Fibroblast of the aortic adventitia (primary cell): ENCODE measurements around the gene RMI2. TPM values are rescaled to one million over a fixed set of nuclear protein-coding genes. Genes with fewer than 3 reads are reported as not detected.

Experiments used
- DNase-seq: peaks from one replicate; pipeline ENCODE4 v3.0.0-alpha.2; 2010; ENCODE audit warnings: low read depth
- H3K4me3 ChIP-seq: 2 replicates; pipeline ENCODE4 v1.5.1; 2011; ENCODE audit warnings: low read depth, mild to moderate bottlenecking, control low read depth, low read length, moderate library complexity
- CTCF ChIP-seq: IDR thresholded peaks from 2 replicates; pipeline ENCODE4 v1.5.1; 2011; ENCODE audit warnings: mild to moderate bottlenecking, low read length, control low read depth, inconsistent platforms; ENCODE audit not compliant: insufficient read depth
- total RNA-seq: library from RNA; depleted of rRNA; stranded (reverse); fragments of >200 nt; gene quantifications from 2 replicates; pipeline ENCODE4 v1.2.3, GENCODE V29; 2012; ENCODE audit warnings: low replicate concordance

Gene RMI2
- total RNA-seq, 1 donor, result 24.4 TPM

- DNase-seq, result peak; percentile 47
- no peak overlapping the region for H3K4me3 ChIP-seq
- TF ChIP-seq CTCF, result no peak
Measured at GRCh38 chr16:11312718-11313492, 32.4 kb upstream of the RMI2 start.

GRCh38 chr16:11313493-11314308 is 31.6 kb upstream of the RMI2 start:
- TF ChIP-seq CTCF, result no peak
- no peak for DNase-seq
- H3K4me3 ChIP-seq, result no peak overlapping the region

- TF ChIP-seq CTCF, result no peak
- no peak for DNase-seq
- no peak overlapping the region for H3K4me3 ChIP-seq
Measured at GRCh38 chr16:11314309-11314894, 30.9 kb upstream of the RMI2 start.

GRCh38 chr16:11315510-11315909 is 29.7 kb upstream of the RMI2 start:
- TF ChIP-seq CTCF, result no peak
- DNase-seq, result no peak
- no peak overlapping the region for H3K4me3 ChIP-seq

GRCh38 chr16:11316331-11317015 is 28.8 kb upstream of the RMI2 start:
- TF ChIP-seq CTCF, result no peak
- H3K4me3 ChIP-seq, result no peak overlapping the region
- no peak for DNase-seq

- H3K4me3 ChIP-seq, result no peak overlapping the region
- TF ChIP-seq CTCF, result no peak
- no peak for DNase-seq
Measured at GRCh38 chr16:11318817-11319216, 26.4 kb upstream of the RMI2 start.
